Heart left ventricle (tissue), 16 donors: ENCODE results near the gene C2CD4B. TPM values are rescaled to one million over a fixed set of nuclear protein-coding genes. Genes with fewer than 3 reads are reported as not detected.

Experiments used
- ATAC-seq, 4 donors: fragments of 200-7000 bp; cut with Tn5 transposase; one replicate each; pipeline ENCODE4 v1.9.1; 2020 to 2022; ENCODE audit warnings: moderate library complexity in 4 of 4, mild to moderate bottlenecking in 3 of 4, moderate number of reproducible peaks in 1 of 4
- DNase-seq, 5 donors: peaks; one replicate each; pipeline ENCODE4 v3.0.0-alpha.2; 2020
- H3K27ac ChIP-seq, 12 donors: fragments of 200-600 bp; sonication (generic) in 4 of 12; one replicate each; pipeline versions ENCODE4 v1.5.0 to v1.8.0; 2016 to 2022; ENCODE audit warnings: mild to moderate bottlenecking in 2 of 12
- H3K27me3 ChIP-seq, 9 donors: fragments of 200-600 bp; sonication (generic) in 2 of 9; one replicate each; pipeline versions ENCODE4 v1.5.1 to v1.8.0; 2016 to 2022; ENCODE audit warnings: mild to moderate bottlenecking in 3 of 9
- H3K36me3 ChIP-seq, 9 donors: fragments of 200-600 bp; sonication (generic) in 2 of 9; one replicate each; pipeline versions ENCODE4 v1.5.0 to v1.8.0; 2018 to 2022; ENCODE audit warnings: mild to moderate bottlenecking in 2 of 9
- H3K4me1 ChIP-seq, 12 donors: fragments of 200-600 bp; sonication (generic) in 4 of 12; one replicate each; pipeline versions ENCODE4 v1.5.0 to v1.8.0; 2016 to 2022; ENCODE audit warnings: mild to moderate bottlenecking in 3 of 12
- H3K4me3 ChIP-seq, 12 donors: fragments of 200-600 bp; sonication (generic) in 4 of 12; one replicate each; pipeline versions ENCODE4 v1.5.0 to v1.8.0; 2017 to 2022; ENCODE audit warnings: mild to moderate bottlenecking in 9 of 12, moderate library complexity in 4 of 12
- H3K9me3 ChIP-seq, 12 donors: fragments of 200-600 bp; sonication (generic) in 4 of 12; one replicate each; pipeline versions ENCODE4 v1.5.0 to v1.8.0; 2016 to 2022; ENCODE audit warnings: mild to moderate bottlenecking in 1 of 12
- POLR2A ChIP-seq, 2 donors: fragments of 450-650 bp; IDR thresholded peaks; one replicate each; pipeline ENCODE4 v1.6.1; 2017; ENCODE audit warnings: antibody characterized with exemption in 2 of 2, mild to moderate bottlenecking in 2 of 2, moderate library complexity in 2 of 2
- WGBS, 4 donors: extraction: QIAGEN DNeasy Blood & Tissue Kit in 2 of 4; methylation state at CpG; one replicate each; pipeline versions ENCODE4 v1.1.5 to v1.1.7; 2013 to 2018; 5-methylcytosine and 5-hydroxymethylcytosine counted together
- intact Hi-C, 10 donors: fragments of 100-400 bp; cut with DNase I; formaldehyde crosslinking; loops; one replicate each; pipeline versions ENCODE4 v1.11.1 to v1.14.2; 2022
- polyA plus RNA-seq, 2 donors: library from polyadenylated mRNA; stranded (reverse); fragments of 200-250 nt; gene quantifications; one replicate each; pipeline ENCODE4 v1.2.3, GENCODE V29; 2013
- total RNA-seq, 9 donors: library from RNA; depleted of rRNA in 2 of 9; stranded (reverse); fragments of >200 nt in 2 of 9; fragmentation: NEBNext Ultra II Directional in 3 of 9; extraction: Animal tissue kit (Norgen Biotek cat#: 25700) in 3 of 9; gene quantifications; one replicate each; pipeline versions ENCODE4 v1.1.0 to v1.2.4, GENCODE V29; 2016 to 2023
- TF ChIP-seq, protein P1 (sequence below), 12 donors: fragments of 200-600 bp; sonication (generic) in 4 of 12; IDR thresholded peaks; one replicate each; pipeline versions ENCODE4 v1.5.0 to v1.8.0; 2018 to 2022; ENCODE audit warnings: antibody characterized with exemption in 12 of 12, mild to moderate bottlenecking in 5 of 12
- donor health status: ischemic (EF 13 %, LVEDD 7.1; RV severe dilation, severe dysfunction).
- donor health status: healthy with polysubstance abuse.
- donor health status: DM: no; HTN: yes; CAD: no.
- donor health status: DM: no; HTN: no; CAD: no.
- donor health status: ischemic (EF 25% LVEDD 6.9; RV normal size, moderate dysfunction).
- donor health status: ischemic (EF 25% LVEDD 5.7; RV mildly dilated, moderate dysfunction).
- donor health status: healthy.
- donor health status: DM: yes; HTN: yes; CAD: no.
- donor health status: ischemic (EF 35%, LVEDD 5.7; RV mildly dilated, moderate dysfunction).
- donor health status: nonischemic (EF 11% LVEDD 7.7; RV severe dilation, severe dysfunction).
- donor health status: DM: yes; HTN: yes; CAD: no.
- donor health status: PGD.
- donor health status: ischemic (EF 29% LVEDD 5.4; RV normal size, mild dysfunction).
- donor health status: nonischemic (EF 23%, LVEDD 6.1; RV moderate dilation, normal function).

C2CD4B gene
- total and polyA plus RNA-seq, 11 donors = 0.65 to 8.4 (median 2.0) TPM

DNA sequence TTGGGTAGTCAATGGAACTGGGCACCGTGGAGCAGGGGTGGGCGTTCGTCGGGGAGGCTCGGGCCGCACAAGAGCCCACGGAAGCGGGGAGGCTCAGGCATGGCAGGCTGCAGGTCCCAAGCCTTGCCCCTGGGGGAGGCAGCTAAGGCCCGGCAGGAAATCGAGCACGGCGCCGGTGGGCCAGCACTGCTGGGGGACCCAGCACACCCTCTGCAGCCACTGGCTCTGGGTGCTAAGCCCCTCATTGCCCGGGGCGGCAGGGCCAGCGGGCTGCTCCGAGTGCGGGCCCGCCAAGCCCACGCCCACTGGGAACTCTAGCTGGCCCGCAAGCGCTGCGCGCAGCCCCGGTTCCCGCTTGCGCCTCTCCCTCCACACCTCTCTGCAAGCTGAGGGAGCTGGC, 21.5 kb upstream of the C2CD4B start:
- Histone ChIP-seq H3K27me3 (peaks cover 0 to 5% (median 0%) of the 10 kb centered on the region in 9 donors), H3K36me3 (no peaks in the 10 kb centered on the region), H3K9me3 (no peaks in the 10 kb centered on the region), H3K27ac (no peak overlapping the region), H3K4me1 (peaks cover 0 to 9% (median 0%) of the 10 kb centered on the region in 12 donors), H3K4me3 (no peak overlapping the region)
- intact Hi-C loops = no loop called here
- 95 to 98% (median 97%) methylated on average over 19 to 27 of the region's 27 CpGs for WGBS, 4 donors
- DNase-seq = no peak
- no peak for TF ChIP-seq POLR2A (IDR thresholded peaks at IDR 0.05)
- TF ChIP-seq, protein P1, sequence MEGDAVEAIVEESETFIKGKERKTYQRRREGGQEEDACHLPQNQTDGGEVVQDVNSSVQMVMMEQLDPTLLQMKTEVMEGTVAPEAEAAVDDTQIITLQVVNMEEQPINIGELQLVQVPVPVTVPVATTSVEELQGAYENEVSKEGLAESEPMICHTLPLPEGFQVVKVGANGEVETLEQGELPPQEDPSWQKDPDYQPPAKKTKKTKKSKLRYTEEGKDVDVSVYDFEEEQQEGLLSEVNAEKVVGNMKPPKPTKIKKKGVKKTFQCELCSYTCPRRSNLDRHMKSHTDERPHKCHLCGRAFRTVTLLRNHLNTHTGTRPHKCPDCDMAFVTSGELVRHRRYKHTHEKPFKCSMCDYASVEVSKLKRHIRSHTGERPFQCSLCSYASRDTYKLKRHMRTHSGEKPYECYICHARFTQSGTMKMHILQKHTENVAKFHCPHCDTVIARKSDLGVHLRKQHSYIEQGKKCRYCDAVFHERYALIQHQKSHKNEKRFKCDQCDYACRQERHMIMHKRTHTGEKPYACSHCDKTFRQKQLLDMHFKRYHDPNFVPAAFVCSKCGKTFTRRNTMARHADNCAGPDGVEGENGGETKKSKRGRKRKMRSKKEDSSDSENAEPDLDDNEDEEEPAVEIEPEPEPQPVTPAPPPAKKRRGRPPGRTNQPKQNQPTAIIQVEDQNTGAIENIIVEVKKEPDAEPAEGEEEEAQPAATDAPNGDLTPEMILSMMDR (IDR thresholded peaks at IDR 0.05) = no peak
- no peak for ATAC-seq

DNA sequence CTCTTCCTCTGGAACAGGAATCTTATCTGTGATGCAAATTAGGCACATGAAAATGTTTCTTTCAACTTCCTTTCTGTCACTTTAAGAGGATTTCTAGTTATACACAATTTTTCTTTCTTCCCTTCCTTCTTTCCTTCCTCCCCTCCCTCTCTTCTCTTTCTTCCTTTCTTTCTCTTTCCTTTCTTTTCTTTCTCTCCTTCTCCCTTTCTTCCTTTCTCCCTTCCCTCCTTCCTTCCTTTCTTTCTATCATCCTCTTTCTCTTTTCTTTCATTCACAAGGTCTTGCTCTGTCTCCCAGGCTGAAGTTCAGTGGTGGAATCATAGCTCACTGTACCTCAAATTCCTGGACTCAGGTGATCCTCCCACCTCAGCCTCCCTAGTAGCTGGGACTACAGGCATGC, 18.0 kb upstream of the C2CD4B start:
- no peak for TF ChIP-seq POLR2A (IDR thresholded peaks at IDR 0.05)
- TF ChIP-seq, protein P1 (IDR thresholded peaks at IDR 0.05) = no peak
- peaks cover 0 to 6% (median 0%) of the 10 kb centered on the region in 12 donors for H3K9me3 ChIP-seq
- H3K27ac ChIP-seq = no peak overlapping the region
- no peak for ATAC-seq
- H3K36me3 ChIP-seq = no peaks in the 10 kb centered on the region
- no peaks in the 10 kb centered on the region for H3K27me3 ChIP-seq
- peaks cover 0 to 7% (median 0%) of the 10 kb centered on the region in 12 donors for H3K4me1 ChIP-seq
- intact Hi-C loops = no loop called here
- no peak overlapping the region for H3K4me3 ChIP-seq
- DNase-seq = no peak

DNA sequence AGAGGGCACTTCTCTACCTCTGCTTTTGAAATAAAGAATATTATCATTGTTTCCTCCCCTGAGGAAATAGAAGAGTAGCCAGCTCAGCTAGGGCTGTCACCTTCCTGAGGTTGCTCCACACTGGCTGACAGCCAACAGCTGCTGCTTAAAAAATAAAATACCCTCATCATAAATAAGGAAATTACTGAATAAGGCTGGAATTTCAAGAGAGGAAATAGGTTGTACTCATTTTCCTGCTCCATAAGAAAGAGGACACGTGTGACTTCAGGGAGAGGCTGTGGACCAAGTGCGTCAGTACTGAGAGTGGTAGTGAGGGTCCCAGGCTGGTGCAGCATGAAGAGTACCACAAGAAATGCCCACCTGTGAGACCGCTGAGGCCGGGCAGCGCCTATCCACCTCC, 8.1 kb upstream of the C2CD4B start:
- TF ChIP-seq, protein P1 (IDR thresholded peaks at IDR 0.05) = no peak
- peak in 1 of 2 donors; percentile 27 for TF ChIP-seq POLR2A (IDR thresholded peaks at IDR 0.05)
- peak; percentile 51 to 94 (median 81) for ATAC-seq
- peak overlapping the region in 11 of 12 donors; percentile 5 to 50 (median 34) for H3K4me3 ChIP-seq

DNA sequence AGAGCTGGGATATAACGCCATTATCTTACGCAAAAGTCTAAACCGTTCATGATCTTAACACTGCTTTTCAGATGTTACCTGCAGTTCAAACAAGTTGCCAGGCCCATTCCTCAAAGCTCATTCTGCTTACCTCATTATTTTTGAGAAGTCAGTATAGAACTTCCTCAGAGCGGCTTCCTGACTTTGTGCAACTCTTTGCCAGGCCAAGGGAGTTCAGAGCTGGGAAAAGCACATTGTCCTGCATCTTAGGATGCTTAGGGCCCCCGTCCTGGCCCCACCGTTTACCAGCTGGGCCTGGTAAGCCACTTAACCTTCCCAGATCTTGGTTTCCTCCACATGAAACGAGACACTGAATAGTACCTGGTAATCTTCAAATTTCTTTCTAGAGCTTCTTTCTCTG, 6.8 kb upstream of the C2CD4B start:
- Histone ChIP-seq H3K4me3 (no peak overlapping the region), H3K36me3 (no peaks in the 10 kb centered on the region), H3K9me3 (no peaks in the 10 kb centered on the region), H3K4me1 (peaks cover 0 to 27% (median 11%) of the 10 kb centered on the region in 12 donors), H3K27me3 (peaks cover 0 to 7% (median 0%) of the 10 kb centered on the region in 9 donors), H3K27ac (peak overlapping the region in 10 of 12 donors; percentile 14 to 85 (median 78))
- intact Hi-C loops = no loop called here
- ATAC-seq = peak in 3 of 4 donors; percentile 35 to 62 (median 49)
- DNase-seq = no peak
- TF ChIP-seq, protein P1 (IDR thresholded peaks at IDR 0.05) = no peak
- no peak for TF ChIP-seq POLR2A (IDR thresholded peaks at IDR 0.05)
- WGBS, 4 donors = 46 to 68% (median 52%) methylated on average over 7 of the region's 7 CpGs

More for the DNA sequence above, 8.1 kb upstream of the C2CD4B start:
- Histone ChIP-seq H3K27me3 (peaks cover 0 to 3% (median 0%) of the 10 kb centered on the region in 9 donors), H3K4me1 (peaks cover 0 to 27% (median 11%) of the 10 kb centered on the region in 12 donors), H3K27ac (peak overlapping the region; percentile 46 to 85 (median 78)), H3K9me3 (no peaks in the 10 kb centered on the region), H3K36me3 (no peaks in the 10 kb centered on the region)
- intact Hi-C loops = no loop called here
- 47 to 60% (median 54%) methylated on average over 5 of the region's 5 CpGs for whole genome bisulfite sequencing, 4 donors
- peak; percentile 63 to 79 (median 70) for DNase-seq
